Naive thymus-derived CD4-positive, alpha-beta T cell (primary cell): ENCODE results near the gene CRABP2. TPM values are rescaled to one million over a fixed set of nuclear protein-coding genes. Genes with fewer than 3 reads are reported as not detected.

ENCODE experiments used
- ATAC-seq: fragments of 150-1000 bp; cut with Tn5 transposase; 2 replicates; pipeline ENCODE4 v1.10.0; 2021; ENCODE audit warnings: mild to moderate bottlenecking, moderate library complexity
- CTCF ChIA-PET: fragments of 350-600 bp; sonication (Branson Sonifier 250); formaldehyde crosslinking; loops from one replicate; lab custom pipeline; 2021; ENCODE audit warnings: antibody characterized with exemption; lab: Charles Lee
- POLR2A ChIA-PET: fragments of 350-600 bp; sonication (Branson Sonifier 250); formaldehyde crosslinking; loops from one replicate; lab custom pipeline; 2021; ENCODE audit warnings: antibody characterized with exemption, inconsistent platforms; lab: Charles Lee
- DNase-seq, 9 donors: peaks; one replicate each; pipeline versions ENCODE4 v3.0.0 to v3.0.0-alpha.2; 2020 to 2022; ENCODE audit warnings: mixed read lengths in 1 of 9
- H3K27ac ChIP-seq: one replicate; pipeline ENCODE4 v1.7.0; 2013; ENCODE audit warnings: mild to moderate bottlenecking, low read depth, low read length, moderate library complexity
- H3K27me3 ChIP-seq, 2 donors: one replicate each; pipeline ENCODE4 v1.7.0; 2013; ENCODE audit warnings: low read length in 2 of 2, mild to moderate bottlenecking in 2 of 2, moderate library complexity in 2 of 2; ENCODE audit not compliant: control insufficient read depth in 2 of 2, insufficient read depth in 2 of 2
- H3K36me3 ChIP-seq, 3 experiments: 1 replicate in 2 of 3; 2 replicates in 1 of 3; pipeline ENCODE4 v1.7.0; 2013; ENCODE audit warnings: low read length in 3 of 3, mild to moderate bottlenecking in 3 of 3, moderate library complexity in 1 of 3; ENCODE audit not compliant: insufficient read depth in 3 of 3, control insufficient read depth in 2 of 3
- H3K4me1 ChIP-seq, 2 donors: one replicate each; pipeline ENCODE4 v1.7.0; 2013; ENCODE audit warnings: low read length in 2 of 2, mild to moderate bottlenecking in 2 of 2, moderate library complexity in 1 of 2; ENCODE audit not compliant: control insufficient read depth in 2 of 2, insufficient read depth in 2 of 2
- H3K4me3 ChIP-seq: 2 replicates; pipeline ENCODE4 v1.7.0; 2013; ENCODE audit warnings: mild to moderate bottlenecking, low read length
- H3K9me3 ChIP-seq, 3 experiments: 1 replicate in 2 of 3; 2 replicates in 1 of 3; pipeline ENCODE4 v1.7.0; 2013; ENCODE audit warnings: low read length in 3 of 3; ENCODE audit not compliant: control insufficient read depth in 2 of 3
- H3K27ac Mint-ChIP-seq, 9 donors: one replicate each; pipeline ENCODE4 v1.8.0; 2020 to 2022; ENCODE audit warnings: mixed read lengths in 9 of 9, mild to moderate bottlenecking in 8 of 9, moderate library complexity in 5 of 9, inconsistent platforms in 2 of 9
- H3K27me3 Mint-ChIP-seq, 5 donors: one replicate each; pipeline ENCODE4 v1.8.0; 2021 to 2022; ENCODE audit warnings: mixed read lengths in 5 of 5, mild to moderate bottlenecking in 1 of 5
- H3K36me3 Mint-ChIP-seq, 5 donors: one replicate each; pipeline ENCODE4 v1.8.0; 2020 to 2022; ENCODE audit warnings: mixed read lengths in 5 of 5, mild to moderate bottlenecking in 3 of 5, inconsistent platforms in 1 of 5
- H3K4me1 Mint-ChIP-seq, 7 donors: one replicate each; pipeline ENCODE4 v1.8.0; 2020 to 2022; ENCODE audit warnings: mixed read lengths in 7 of 7, mild to moderate bottlenecking in 3 of 7, inconsistent platforms in 1 of 7
- H3K4me3 Mint-ChIP-seq, 10 donors: one replicate each; pipeline ENCODE4 v1.8.0; 2020 to 2022; ENCODE audit warnings: mild to moderate bottlenecking in 10 of 10, mixed read lengths in 10 of 10, moderate library complexity in 6 of 10, inconsistent platforms in 2 of 10
- H3K9me3 Mint-ChIP-seq, 11 donors: one replicate each; pipeline ENCODE4 v1.8.0; 2020 to 2022; ENCODE audit warnings: mixed read lengths in 11 of 11, mild to moderate bottlenecking in 4 of 11, inconsistent platforms in 1 of 11, moderate library complexity in 1 of 11
- intact Hi-C, 2 donors: fragments of 100-400 bp; cut with micrococcal nuclease; formaldehyde crosslinking; loops; one replicate each; pipeline ENCODE4 v1.15.1; 2023
- polyA plus RNA-seq, 2 donors: library from polyadenylated mRNA; unstranded; fragments of 300-500 nt; fragmentation: Illumina TruSeq; gene quantifications; one replicate each; pipeline ENCODE4 v1.2.3, GENCODE V29; 2021
- total RNA-seq, 6 experiments: library from RNA in 5 of 6; stranded (reverse) in 5 of 6; gene quantifications; 1 replicate in 5 of 6; 2 replicates in 1 of 6; pipeline ENCODE4 v1.2.3 and lab custom pipeline; 2021 to 2026

Gene CRABP2
- total RNA-seq = 1 to 10 TPM in 4 of 5 experiments, under 1 TPM in 1; 0.38 to 2.5 (median 1.4) TPM
- polyA plus RNA-seq = 1 to 10 TPM in 1 of 2 donors, under 1 TPM in 1; 0.40 to 1.1 TPM
- total RNA-seq (lab: John Stamatoyannopoulos, UW) = 0.54 reads per million

GRCh38 chr1:156705321-156705917, at the start of gene CRABP2:
CRABP2 (minus strand) TSS chr1:156705583; CDS start chr1:156705446, 137 bp downstream.
- intact Hi-C loops = loop anchor here in 1 of 2 donors (5.0 kb wide), 1 partner anchor 78 kb away; no protein-coding TSS in a partner anchor
- peak; percentile 55 for ATAC-seq
- POLR2A ChIA-PET = interaction anchor here (0.8 to 2.4 kb wide), 5 partner anchors 16 to 248 kb away, joined by 3 to 13 read pairs (median 4); partner anchors contain the start of gene MRPL24
- peaks cover 11 to 37% (median 24%) of the 10 kb centered on the region in 7 donors for H3K4me1 Mint-ChIP-seq
- Histone ChIP-seq H3K4me1 (peaks cover 23 to 27% of the 10 kb centered on the region in 2 donors), H3K36me3 (no peaks in the 10 kb centered on the region), H3K9me3 (no peaks in the 10 kb centered on the region), H3K4me3 (peak within 1 kb of the TSS; percentile 81), H3K27me3 (peaks cover 3 to 4% of the 10 kb centered on the region in 2 donors), H3K27ac (peak within 1 kb of the TSS; percentile 71)
- peak within 1 kb of the TSS; percentile 46 to 94 (median 92) for H3K27ac Mint-ChIP-seq
- no peaks in the 10 kb centered on the region for H3K36me3 Mint-ChIP-seq
- H3K4me3 Mint-ChIP-seq = peak within 1 kb of the TSS; percentile 88 to 95 (median 92)
- peaks cover 8 to 44% (median 26%) of the 10 kb centered on the region in 5 donors for H3K27me3 Mint-ChIP-seq
- CTCF ChIA-PET = interaction anchor here (0.5 to 11.9 kb wide), 8 partner anchors 10 to 46 kb away, joined by 3 to 93 read pairs (median 7); no protein-coding TSS in a partner anchor
- DNase-seq = peak in 2 of 9 donors; percentile 14 to 32
- no peaks in the 10 kb centered on the region for H3K9me3 Mint-ChIP-seq

DNA sequence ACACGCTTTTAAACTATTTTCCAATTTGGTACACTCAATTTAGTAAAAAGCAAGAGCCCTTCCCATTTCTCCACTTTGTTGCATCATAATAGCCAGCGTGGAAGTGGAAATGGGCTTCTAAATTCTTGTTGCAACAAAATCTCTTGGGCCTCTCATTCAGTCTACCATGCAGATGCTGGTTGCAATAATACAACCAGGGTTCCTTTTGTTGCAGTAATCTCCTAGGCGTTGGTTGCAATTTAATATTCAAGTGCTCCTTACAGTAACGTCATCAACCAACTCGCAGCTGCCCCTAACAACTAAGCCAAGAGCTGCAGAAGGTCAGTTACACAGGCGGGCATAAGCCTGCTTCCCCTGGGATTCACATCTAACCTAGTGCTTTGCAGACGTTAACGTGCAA, 48.8 kb upstream of the CRABP2 start:
- Histone ChIP-seq H3K27ac (no peak overlapping the region), H3K4me1 (peaks cover 16 to 17% of the 10 kb centered on the region in 2 donors), H3K4me3 (no peak overlapping the region), H3K27me3 (no peaks in the 10 kb centered on the region), H3K9me3 (no peaks in the 10 kb centered on the region), H3K36me3 (peaks cover 0 to 6% (median 0%) of the 10 kb centered on the region in 3 experiments)
- no peak for ATAC-seq
- peak overlapping the region in 2 of 10 donors; percentile 21 to 37 for H3K4me3 Mint-ChIP-seq
- no peaks in the 10 kb centered on the region for H3K27me3 Mint-ChIP-seq
- peaks cover 0 to 8% (median 0%) of the 10 kb centered on the region in 5 donors for H3K36me3 Mint-ChIP-seq
- no peak for DNase-seq
- ChIA-PET POLR2A (interaction anchor here (1.6 kb wide), 1 partner anchor 12 kb away, joined by 3 read pairs; no protein-coding TSS in a partner anchor), CTCF (no interaction called here)
- H3K4me1 Mint-ChIP-seq = peaks cover 20 to 42% (median 29%) of the 10 kb centered on the region in 7 donors
- no peak overlapping the region for H3K27ac Mint-ChIP-seq
- intact Hi-C loops = no loop called here
- no peaks in the 10 kb centered on the region for H3K9me3 Mint-ChIP-seq

DNA sequence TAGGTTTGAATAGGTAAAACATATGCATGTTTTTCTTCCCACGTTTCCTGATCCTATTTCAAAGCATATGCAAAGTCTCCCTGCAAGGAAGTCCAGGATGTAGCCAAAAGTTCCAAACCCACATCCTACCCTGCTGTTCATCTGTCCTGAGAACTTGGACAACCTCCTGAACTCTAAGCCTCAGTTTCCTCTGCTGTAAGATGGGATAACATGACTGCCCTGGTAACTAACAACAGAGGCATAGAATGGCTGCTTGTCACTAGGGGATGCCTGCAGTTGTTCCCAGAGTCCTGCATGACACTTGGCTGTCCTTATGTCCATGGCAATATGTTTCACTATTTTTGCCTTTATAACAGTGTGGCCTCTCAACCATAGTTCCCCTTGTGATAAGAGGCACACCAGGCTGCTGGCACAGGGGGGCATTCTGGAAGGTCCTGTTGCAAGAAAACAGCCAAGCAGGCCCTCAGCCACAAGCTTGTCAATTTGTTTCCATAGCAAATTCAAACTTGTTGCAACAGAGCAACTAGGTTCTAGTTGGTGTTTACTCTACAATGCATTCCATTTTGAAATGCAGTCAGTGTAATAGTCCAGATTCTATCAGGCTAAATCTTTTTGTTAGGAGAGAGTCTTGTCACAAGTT, 47.6 kb upstream of the CRABP2 start:
- intact Hi-C loops = no loop called here
- H3K27me3 Mint-ChIP-seq = no peaks in the 10 kb centered on the region
- DNase-seq = no peak

DNA sequence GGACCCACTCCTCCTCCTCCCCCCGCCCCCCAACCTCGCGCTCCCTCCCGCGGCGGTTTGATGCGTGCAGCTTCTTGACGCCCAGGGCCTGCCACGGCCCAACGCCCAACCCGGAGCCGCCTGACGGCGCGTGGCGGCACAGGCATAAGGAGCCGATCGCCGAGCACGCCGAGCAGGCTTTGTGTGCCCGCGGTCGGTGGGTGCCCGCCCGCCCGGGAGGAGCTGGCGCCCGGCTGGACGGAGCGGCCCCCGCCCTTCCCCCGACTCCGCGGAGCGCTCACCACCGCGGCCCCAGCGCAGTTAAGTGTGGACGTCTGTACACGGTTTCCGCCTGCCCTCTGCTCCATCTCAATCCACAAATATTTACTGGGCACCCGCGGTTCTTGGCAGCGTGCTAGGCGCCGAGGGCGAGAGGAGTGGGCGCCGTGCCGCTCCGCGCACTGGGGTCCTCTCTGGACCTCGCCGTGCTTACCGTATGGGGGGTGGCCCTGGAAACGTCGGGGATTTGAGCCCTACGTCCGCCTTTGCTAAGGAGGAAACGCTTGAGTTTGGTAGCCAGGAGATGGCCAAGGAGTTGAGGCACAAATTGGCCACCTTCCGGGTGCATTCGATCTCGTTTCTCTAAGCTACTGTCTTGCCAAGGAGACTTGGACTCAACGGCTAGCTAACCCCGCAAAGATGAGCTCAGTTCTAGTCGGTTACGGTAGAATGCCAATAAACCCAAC, 46.5 kb upstream of the CRABP2 start:
- Mint-ChIP-seq H3K4me1 (peaks cover 38 to 57% (median 46%) of the 10 kb centered on the region in 7 donors), H3K4me3 (peak overlapping the region; percentile 88 to 98 (median 92)), H3K36me3 (peaks cover 0 to 18% (median 0%) of the 10 kb centered on the region in 5 donors), H3K9me3 (no peaks in the 10 kb centered on the region), H3K27ac (peak overlapping the region; percentile 82 to 96 (median 90)), H3K27me3 (no peaks in the 10 kb centered on the region)
- ChIA-PET CTCF (interaction anchor here (0.7 to 1.8 kb wide), 7 partner anchors 11 to 62 kb away, joined by 3 to 6 read pairs (median 3); partner anchors contain the start of genes METTL25B, MRPL24 and PRCC), POLR2A (interaction anchor here (0.6 to 4.5 kb wide), 8 partner anchors 9 to 387 kb away, joined by 3 to 64 read pairs (median 8); partner anchors contain the start of genes ISG20L2, METTL25B, MRPL24 and PRCC)
- Histone ChIP-seq H3K4me3 (peak overlapping the region; percentile 93), H3K9me3 (no peaks in the 10 kb centered on the region), H3K27me3 (no peaks in the 10 kb centered on the region), H3K4me1 (peaks cover 36 to 38% of the 10 kb centered on the region in 2 donors), H3K36me3 (peaks cover 0 to 6% (median 0%) of the 10 kb centered on the region in 3 experiments), H3K27ac (peak overlapping the region; percentile 90)
- intact Hi-C loops = loop anchor here (1.0 kb wide), 6 partner anchors 11 to 414 kb away; partner anchors contain the start of genes ISG20L2 (in 2 of the 2), METTL25B (in 2 of the 2), MRPL24 (in 2 of the 2) and PRCC (in 2 of the 2)
- peak; percentile 83 to 98 (median 92) for DNase-seq
- peak; percentile 96 for ATAC-seq

More for the DNA sequence above, 47.6 kb upstream of the CRABP2 start:
- peak overlapping the region; percentile 39 to 96 (median 85) for H3K27ac Mint-ChIP-seq
- CTCF ChIA-PET = interaction anchor here (0.9 to 1.4 kb wide), 2 partner anchors 12 to 27 kb away, joined by 4 to 6 read pairs; partner anchors contain the start of gene MRPL24
- H3K4me3 Mint-ChIP-seq = peak overlapping the region; percentile 88 to 98 (median 92)
- H3K27ac ChIP-seq = peak overlapping the region; percentile 90
- peak overlapping the region; percentile 93 for H3K4me3 ChIP-seq
- no peaks in the 10 kb centered on the region for H3K27me3 ChIP-seq
- no peaks in the 10 kb centered on the region for H3K9me3 Mint-ChIP-seq
- peaks cover 0 to 6% (median 0%) of the 10 kb centered on the region in 3 experiments for H3K36me3 ChIP-seq
- POLR2A ChIA-PET = interaction anchor here (1.3 to 4.5 kb wide), 5 partner anchors 8 to 25 kb away, joined by 4 to 64 read pairs (median 24); partner anchors contain the start of genes ISG20L2, METTL25B, MRPL24 and PRCC
- H3K36me3 Mint-ChIP-seq = peaks cover 0 to 18% (median 0%) of the 10 kb centered on the region in 5 donors
- ATAC-seq = no peak
- no peaks in the 10 kb centered on the region for H3K9me3 ChIP-seq
- peaks cover 28 to 30% of the 10 kb centered on the region in 2 donors for H3K4me1 ChIP-seq
- H3K4me1 Mint-ChIP-seq = peaks cover 31 to 49% (median 37%) of the 10 kb centered on the region in 7 donors

DNA sequence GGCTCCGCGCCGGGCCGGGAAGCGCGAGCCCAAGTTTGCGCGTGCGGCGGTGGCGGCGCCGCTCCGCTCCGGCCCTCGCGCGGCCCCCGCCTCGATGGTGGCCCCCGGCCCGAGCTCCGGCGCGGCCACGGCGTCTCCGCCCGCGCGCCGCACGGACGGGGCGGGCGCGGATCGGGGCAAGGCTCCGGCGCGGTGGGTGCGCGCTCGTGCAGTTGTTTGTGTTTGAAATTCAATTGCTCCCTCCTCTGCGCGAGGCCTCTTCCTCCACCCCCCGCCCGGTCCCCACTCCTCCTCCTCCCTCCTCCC, 46.0 kb upstream of the CRABP2 start, which contains the start of gene HDGF:
TSS of gene HDGF (minus strand) at position 225 of the 306 bp plus-strand sequence. CDS start 246 bp downstream, outside the sequence.
- DNase-seq (no peak), ATAC-seq (no peak)
- Histone ChIP-seq H3K27ac (peak within 1 kb of the TSS; percentile 90), H3K27me3 (no peaks in the 10 kb centered on the region), H3K36me3 (peaks cover 0 to 6% (median 0%) of the 10 kb centered on the region in 3 experiments), H3K4me3 (peak within 1 kb of the TSS; percentile 93), H3K4me1 (peaks cover 38 to 41% of the 10 kb centered on the region in 2 donors), H3K9me3 (no peaks in the 10 kb centered on the region)
- Mint-ChIP-seq H3K4me3 (peak within 1 kb of the TSS; percentile 88 to 98 (median 94)), H3K27ac (peak within 1 kb of the TSS; percentile 85 to 96 (median 91)), H3K9me3 (no peaks in the 10 kb centered on the region), H3K27me3 (no peaks in the 10 kb centered on the region), H3K4me1 (peaks cover 43 to 61% (median 51%) of the 10 kb centered on the region in 7 donors), H3K36me3 (peaks cover 0 to 18% (median 0%) of the 10 kb centered on the region in 5 donors)
- intact Hi-C loops = loop anchor here (1.0 kb wide), 6 partner anchors 10 to 413 kb away; partner anchors contain the start of genes ISG20L2 (in 2 of the 2), METTL25B (in 2 of the 2), MRPL24 (in 2 of the 2) and PRCC (in 2 of the 2)
- ChIA-PET POLR2A (interaction anchor here (0.6 to 4.5 kb wide), 7 partner anchors 10 to 388 kb away, joined by 3 to 64 read pairs (median 11); partner anchors contain the start of genes ISG20L2, METTL25B, MRPL24 and PRCC), CTCF (interaction anchor here (0.7 to 1.8 kb wide), 4 partner anchors 24 to 63 kb away, joined by 3 to 6 read pairs (median 3); partner anchors contain the start of gene METTL25B)
